K562 treated with DMSO at 1 percent for 4 hours (cell line): ENCODE measurements around the gene CAMSAP2. TPM values are rescaled to one million over a fixed set of nuclear protein-coding genes. Genes with fewer than 3 reads are reported as not detected.

ENCODE experiments used
- total RNA-seq: library from RNA; unstranded; fragments of 300-600 nt; gene quantifications from 2 replicates; pipeline ENCODE4 v1.2.3, GENCODE V29; 2022; ENCODE audit not compliant: insufficient read depth

CAMSAP2 gene
- total RNA-seq, result 3.3 and 3.5 TPM in 2 replicates

GRCh38 chr1:200738327-200738948 is at the start of gene CAMSAP2:
TSS of gene CAMSAP2 (plus strand) at chr1:200738893. CDS start at chr1:200739828, 935 bp downstream.

GRCh38 chr1:200872446-200873115 is 133.9 kb downstream of the CAMSAP2 start, which contains the start of gene GPR25:
TSS of gene GPR25 (plus strand) at chr1:200872981. CDS start at chr1:200873038, 57 bp downstream.

DNA sequence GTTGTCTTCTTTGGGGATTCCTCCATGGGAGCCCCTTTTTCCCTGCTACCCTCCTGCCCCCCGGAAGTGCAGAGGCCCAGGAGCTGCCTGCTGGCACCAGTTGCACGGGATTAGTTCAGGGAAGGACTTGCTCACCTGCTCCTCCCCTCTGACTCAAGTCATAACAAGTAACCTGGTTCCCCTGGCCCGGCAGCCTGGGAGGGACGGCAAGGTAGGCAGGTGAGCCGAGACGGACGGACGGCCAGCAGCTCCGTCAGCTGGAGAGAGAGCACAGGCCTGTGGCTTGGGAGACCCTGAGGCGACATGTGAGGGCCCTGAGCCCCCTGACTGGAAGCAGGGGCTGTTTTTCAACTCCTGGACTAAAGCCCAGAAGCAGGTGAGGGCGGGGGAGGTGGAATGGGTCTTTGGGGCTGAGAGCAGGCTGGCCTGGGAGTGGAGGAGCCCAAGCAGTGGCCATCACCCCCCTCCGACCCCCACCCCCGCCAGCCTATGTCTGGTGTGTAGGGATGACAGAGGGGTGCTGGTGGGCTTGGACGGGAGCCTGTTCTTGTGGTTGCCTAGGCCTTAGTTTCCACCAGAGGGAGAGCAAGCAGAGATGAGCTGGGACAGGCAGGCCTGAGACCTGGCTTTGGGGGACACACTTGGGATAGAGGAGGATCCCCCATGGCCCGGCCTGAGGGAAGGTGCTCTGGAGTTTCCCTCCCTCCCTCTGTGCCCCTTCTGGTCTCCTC is 156.2 kb downstream of the CAMSAP2 start, which contains the start of gene INAVA:
Gene INAVA (plus strand): TSS at position 189 of the 731 bp plus-strand sequence. CDS start 3,501 bp downstream, outside the sequence.

Other genes starting within 250 kb of the CAMSAP2 start
- gene KIF14, start 118.1 kb upstream of the CAMSAP2 start, total RNA-seq, result 7.7 and 12.2 TPM in 2 replicates
- gene DDX59, start 69.0 kb upstream of the CAMSAP2 start, total RNA-seq, result 13.5 and 14.6 TPM in 2 replicates
- not detected in 2 replicates for gene GPR25, start 134.1 kb downstream of the CAMSAP2 start, total RNA-seq
- not detected in 2 replicates for gene INAVA, start 156.0 kb downstream of the CAMSAP2 start, total RNA-seq